HEK293 (cell line): ENCODE data around the gene ADRB2.

Source experiments
- CTCF ChIA-PET: fragments of 350-600 bp; formaldehyde crosslinking; extraction: SDS; loops from one replicate; lab custom pipeline; 2021; ENCODE audit warnings: antibody characterized with exemption; lab: Yijun Ruan, JAX
- POLR2A ChIA-PET: fragments of 300-600 bp; formaldehyde crosslinking; extraction: SDS; loops from one replicate; lab custom pipeline; 2020; ENCODE audit warnings: antibody characterized with exemption, inconsistent platforms; lab: Yijun Ruan, JAX
- H3K27ac ChIP-seq: fragments of 200-500 bp; sonication (Bioruptor generic); 2 replicates; pipeline ENCODE4 v1.5.1; 2014; ENCODE audit warnings: low read depth, low read length, control low read depth, inconsistent platforms; ENCODE audit errors: extremely low read depth
- H3K36me3 ChIP-seq, 2 experiments: fragments of 200-500 bp in 1 of 2; sonication (Bioruptor generic) in 1 of 2; 1 replicate in 1 of 2; 2 replicates in 1 of 2; pipeline ENCODE4 v1.5.1; 2014 to 2017; ENCODE audit warnings: inconsistent platforms in 2 of 2, low read length in 2 of 2; ENCODE audit not compliant: control insufficient read depth in 2 of 2, insufficient read depth in 1 of 2
- H3K4me1 ChIP-seq: fragments of 200-500 bp; sonication (Bioruptor generic); 2 replicates; pipeline ENCODE4 v1.5.1; 2014; ENCODE audit warnings: mild to moderate bottlenecking, low read length, inconsistent platforms; ENCODE audit not compliant: control insufficient read depth, insufficient read depth
- H3K4me3 ChIP-seq: 2 replicates; pipeline ENCODE4 v1.5.1; 2011; ENCODE audit warnings: low read depth, mild to moderate bottlenecking, control low read depth, low read length, moderate library complexity
- H3K9me3 ChIP-seq: fragments of 200-500 bp; sonication (Bioruptor generic); 2 replicates; pipeline ENCODE4 v1.5.1; 2014; ENCODE audit warnings: low read depth, low read length, inconsistent platforms; ENCODE audit not compliant: control insufficient read depth, insufficient read depth
- BCL6B ChIP-seq: fragments of 450-650 bp; formaldehyde crosslinking; IDR thresholded peaks from 2 replicates; pipeline ENCODE4 v1.5.1; 2017; ENCODE audit warnings: missing biosample characterization, missing genetic modification characterization
- GLI2 ChIP-seq: fragments of 450-650 bp; formaldehyde crosslinking; IDR thresholded peaks from 2 replicates; pipeline ENCODE4; 2017; ENCODE audit warnings: missing biosample characterization, missing genetic modification characterization, low read depth, borderline replicate concordance
- PRDM1 ChIP-seq: fragments of 450-650 bp; formaldehyde crosslinking; IDR thresholded peaks from 2 replicates; pipeline ENCODE4; 2016; ENCODE audit warnings: missing biosample characterization, missing genetic modification characterization
- TRIM28 ChIP-seq: IDR thresholded peaks from 2 replicates; pipeline ENCODE4 v1.6.1; 2011; ENCODE audit warnings: low read length, control low read depth, borderline replicate concordance
- ZBTB49 ChIP-seq: fragments of 450-650 bp; formaldehyde crosslinking; IDR thresholded peaks from 2 replicates; pipeline ENCODE4 v1.5.1; 2016; ENCODE audit warnings: missing biosample characterization, missing genetic modification characterization, low read depth
- ZNF157 ChIP-seq: fragments of 450-650 bp; formaldehyde crosslinking; IDR thresholded peaks from 2 replicates; pipeline ENCODE4 v1.5.1; 2016; ENCODE audit warnings: missing biosample characterization, missing genetic modification characterization
- ZNF175 ChIP-seq: fragments of 450-650 bp; formaldehyde crosslinking; IDR thresholded peaks from 2 replicates; pipeline ENCODE4 v1.5.1; 2016; ENCODE audit warnings: missing biosample characterization, missing genetic modification characterization
- ZNF2 ChIP-seq: fragments of 450-650 bp; formaldehyde crosslinking; IDR thresholded peaks from 2 replicates; pipeline ENCODE4 v1.5.1; 2016; ENCODE audit warnings: missing biosample characterization, missing genetic modification characterization
- ZNF211 ChIP-seq: fragments of 450-650 bp; formaldehyde crosslinking; IDR thresholded peaks from 2 replicates; pipeline ENCODE4 v1.5.1; 2016; ENCODE audit warnings: low read depth, missing biosample characterization, missing genetic modification characterization
- ZNF214 ChIP-seq: fragments of 450-650 bp; formaldehyde crosslinking; IDR thresholded peaks from 2 replicates; pipeline ENCODE4 v1.5.1; 2017; ENCODE audit warnings: missing biosample characterization, mild to moderate bottlenecking, missing genetic modification characterization, borderline replicate concordance
- ZNF26 ChIP-seq: fragments of 450-650 bp; formaldehyde crosslinking; IDR thresholded peaks from 2 replicates; pipeline ENCODE4 v1.5.1; 2016; ENCODE audit warnings: missing biosample characterization, missing genetic modification characterization
- ZNF324 ChIP-seq: fragments of 450-650 bp; formaldehyde crosslinking; IDR thresholded peaks from 2 replicates; pipeline ENCODE4 v1.5.1; 2016; ENCODE audit warnings: missing biosample characterization, missing genetic modification characterization
- ZNF433 ChIP-seq: fragments of 450-650 bp; formaldehyde crosslinking; IDR thresholded peaks from 2 replicates; pipeline ENCODE4 v1.5.1; 2016; ENCODE audit warnings: missing biosample characterization, missing genetic modification characterization, low read depth
- ZNF518A ChIP-seq: fragments of 450-650 bp; formaldehyde crosslinking; conservative IDR thresholded peaks from 2 replicates; pipeline ENCODE4 v1.5.1; 2016; ENCODE audit warnings: low read depth, missing biosample characterization, missing genetic modification characterization
- ZNF530 ChIP-seq: fragments of 450-650 bp; formaldehyde crosslinking; IDR thresholded peaks from 2 replicates; pipeline ENCODE4 v1.5.1; 2016; ENCODE audit warnings: low read depth, missing biosample characterization, missing genetic modification characterization
- ZNF544 ChIP-seq: fragments of 450-650 bp; formaldehyde crosslinking; IDR thresholded peaks from 2 replicates; pipeline ENCODE4 v1.5.0; 2017; ENCODE audit warnings: missing biosample characterization, missing genetic modification characterization
- ZNF776 ChIP-seq: fragments of 450-650 bp; formaldehyde crosslinking; IDR thresholded peaks from 2 replicates; pipeline ENCODE4 v1.5.0; 2017; ENCODE audit warnings: missing biosample characterization, missing genetic modification characterization, borderline replicate concordance

The ADRB2 gene

GRCh38 chr5:148858106-148858505 is 31.7 kb downstream of the ADRB2 start:
- no peak overlapping the region for H3K27ac ChIP-seq
- no peaks in the 10 kb centered on the region for H3K9me3 ChIP-seq
- H3K36me3 ChIP-seq = no peaks in the 10 kb centered on the region
- no peak overlapping the region for H3K4me3 ChIP-seq
- CTCF ChIA-PET = interaction anchor here (1.6 kb wide), 1 partner anchor 100 kb away, joined by 3 read pairs; no protein-coding TSS in a partner anchor
- no peak for TF ChIP-seq BCL6B (tag by site-specific recombination)
- peaks cover 4% of the 10 kb centered on the region for H3K4me1 ChIP-seq
- POLR2A ChIA-PET = no interaction called here

GRCh38 chr5:148858547-148858946 is 32.1 kb downstream of the ADRB2 start:
- no peaks in the 10 kb centered on the region for H3K9me3 ChIP-seq
- TF ChIP-seq TRIM28 (no peak), ZNF211 (tag by site-specific recombination) (no peak), ZNF324 (no peak), PRDM1 (tag by site-specific recombination) (no peak), ZNF157 (tag by site-specific recombination) (no peak), ZNF530 (tag by site-specific recombination) (no peak), ZNF544 (tag by site-specific recombination) (no peak), ZNF518A (tag by site-specific recombination) (no peak), ZNF433 (tag by site-specific recombination) (no peak), ZNF26 (tag by site-specific recombination) (no peak), ZBTB49 (tag by site-specific recombination) (no peak), GLI2 (tag by site-specific recombination) (no peak), ZNF175 (no peak), ZNF2 (tag by site-specific recombination) (no peak), ZNF776 (tag by site-specific recombination) (no peak), ZNF214 (tag by site-specific recombination) (no peak)
- TF ChIP-seq, all 188 proteins: peak for 0
- Histone ChIP-seq H3K27ac (no peak overlapping the region), H3K4me3 (no peak overlapping the region), H3K4me1 (0 out of 2 replicates have a peak, but pooled peaks cover under 1% of the 10 kb centered on the region), H3K36me3 (no peaks in the 10 kb centered on the region)
- POLR2A ChIA-PET = no interaction called here
- CTCF ChIA-PET = interaction anchor here (1.6 kb wide), 1 partner anchor 100 kb away, joined by 3 read pairs; no protein-coding TSS in a partner anchor
